Fibroblast of the conjunctiva (primary cell): ENCODE results near the gene CYP8B1.

Source experiments
- DNase-seq: peaks from one replicate; pipeline ENCODE4 v3.0.0-alpha.2; 2010; ENCODE audit warnings: low read depth

The CYP8B1 gene

DNA sequence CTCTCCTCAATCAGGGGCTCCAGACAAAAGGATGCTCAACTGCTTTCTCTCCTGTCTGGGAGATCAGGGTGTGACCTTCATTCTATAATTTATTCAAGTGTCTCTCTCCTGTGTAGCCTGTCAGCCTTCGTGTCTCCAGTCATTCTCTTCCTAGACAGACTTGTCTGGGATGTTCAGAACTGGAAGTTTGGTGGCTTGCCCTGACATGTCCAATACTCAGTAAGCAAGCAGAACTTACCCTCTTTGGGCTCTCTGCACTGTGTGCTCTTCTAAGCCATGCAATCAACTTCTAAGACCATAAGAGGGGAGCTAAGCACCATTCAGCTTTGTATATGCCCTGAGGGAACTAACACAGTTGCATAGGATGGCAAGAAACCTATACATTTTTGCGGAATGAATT, 52.3 kb downstream of the CYP8B1 start:
- no peak for DNase-seq

DNA sequence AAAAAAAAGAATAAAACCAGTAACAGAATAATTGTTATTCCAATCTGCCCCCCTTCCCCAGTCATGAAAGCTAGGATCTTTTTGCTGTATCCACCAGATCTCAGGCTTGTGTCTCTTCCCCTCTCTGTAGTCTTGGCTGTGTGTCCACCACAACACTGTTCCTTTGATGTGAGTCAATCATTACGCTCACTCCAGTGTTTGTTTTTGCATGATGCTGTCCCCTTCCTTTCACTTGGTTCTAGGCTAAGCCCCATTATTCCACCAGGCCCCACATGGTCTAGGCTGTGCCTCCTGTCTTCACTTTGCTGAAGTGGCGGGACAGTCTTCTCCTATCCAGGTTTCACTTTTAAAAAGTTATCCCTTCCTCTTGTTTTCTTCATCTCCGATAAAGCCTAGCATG, 52.9 kb downstream of the CYP8B1 start:
- DNase-seq: no peak
